Neural cell (in vitro differentiated cells): ENCODE results near the gene IFI30. TPM values are rescaled to one million over a fixed set of nuclear protein-coding genes. Genes with fewer than 3 reads are reported as not detected.

ENCODE experiments used
- H2AFZ ChIP-seq: fragments of 200-600, 300-800 bp; sonication (generic), shearing (Covaris generic); 2 replicates; pipeline ENCODE4 v1.6.0; 2014; ENCODE audit warnings: low read depth, mild to moderate bottlenecking, antibody characterized with exemption, low read length, moderate library complexity
- H3F3A ChIP-seq: fragments of 200-600 bp; shearing (Covaris generic); 2 replicates; pipeline ENCODE4 v1.6.1; 2016; ENCODE audit warnings: mild to moderate bottlenecking, moderate library complexity, mixed read lengths, antibody characterized with exemption, low read length; ENCODE audit not compliant: insufficient read depth, poor library complexity, severe bottlenecking
- H3K27ac ChIP-seq: fragments of 200-600, 300-800 bp; sonication (generic), shearing (Covaris generic); 2 replicates; pipeline ENCODE4 v1.5.1; 2014; ENCODE audit warnings: mild to moderate bottlenecking, low read length, moderate library complexity
- H3K27me3 ChIP-seq: fragments of 300-800, 200-600 bp; sonication (generic), shearing (Covaris generic); 2 replicates; pipeline ENCODE4 v1.6.0; 2014; ENCODE audit warnings: mild to moderate bottlenecking, low read depth, low read length, moderate library complexity; ENCODE audit not compliant: insufficient read depth
- H3K36me3 ChIP-seq: fragments of 300-800, 200-600 bp; sonication (generic), shearing (Covaris generic); 2 replicates; pipeline ENCODE4 v1.5.1; 2014; ENCODE audit warnings: mild to moderate bottlenecking, antibody characterized with exemption, low read length, moderate library complexity; ENCODE audit not compliant: insufficient read depth
- H3K4me2 ChIP-seq: fragments of 300-800, 200-600 bp; sonication (generic), shearing (Covaris generic); 2 replicates; pipeline ENCODE4 v1.6.0; 2014; ENCODE audit warnings: mild to moderate bottlenecking, low read length
- H3K4me3 ChIP-seq: fragments of 300-800, 200-600 bp; sonication (generic), shearing (Covaris generic); 2 replicates; pipeline ENCODE4 v1.5.1; 2014; ENCODE audit warnings: mild to moderate bottlenecking, low read length, moderate library complexity
- H3K79me2 ChIP-seq: fragments of 200-600 bp; shearing (Covaris generic); replicated peaks from 2 replicates; pipeline ENCODE4 v1.6.0; 2014; ENCODE audit warnings: mild to moderate bottlenecking, low read length, moderate library complexity; ENCODE audit not compliant: insufficient read depth
- H3K9ac ChIP-seq: fragments of 300-800, 200-600 bp; sonication (generic), shearing (Covaris generic); 2 replicates; pipeline ENCODE4 v1.6.1; 2016; ENCODE audit warnings: mild to moderate bottlenecking, low read length, mixed read lengths
- H3K9me2 ChIP-seq: fragments of 200-600 bp; shearing (Covaris generic); 2 replicates; pipeline ENCODE4 v1.6.1; 2016; ENCODE audit warnings: mild to moderate bottlenecking, low read length, mixed read lengths; ENCODE audit not compliant: insufficient read depth
- H3K9me3 ChIP-seq: fragments of 200-600, 300-800 bp; sonication (generic), shearing (Covaris generic); 2 replicates; pipeline ENCODE4 v1.6.1; 2016; ENCODE audit warnings: mild to moderate bottlenecking, mixed run types, low read length, moderate library complexity, mixed read lengths
- H4K20me1 ChIP-seq: fragments of 200-600 bp; shearing (Covaris generic); 2 replicates; pipeline ENCODE4 v1.6.1; 2016; ENCODE audit warnings: mild to moderate bottlenecking, mixed run types; ENCODE audit not compliant: insufficient read depth
- CTCF ChIP-seq: fragments of 450-650 bp; IDR thresholded peaks from 2 replicates; pipeline ENCODE4 v1.5.1; 2014; ENCODE audit warnings: antibody characterized with exemption, mild to moderate bottlenecking, moderate library complexity; ENCODE audit not compliant: poor library complexity, severe bottlenecking
- EP300 ChIP-seq: fragments of 450-650 bp; conservative IDR thresholded peaks from 2 replicates; pipeline ENCODE4 v1.6.1; 2014; ENCODE audit warnings: antibody characterized with exemption, mild to moderate bottlenecking, moderate library complexity; ENCODE audit not compliant: poor library complexity, severe bottlenecking
- EZH2 ChIP-seq: fragments of 200-600, 300-800 bp; shearing (Covaris generic), sonication (generic); IDR thresholded peaks from 2 replicates; pipeline ENCODE4 v1.6.1; 2014; ENCODE audit warnings: antibody characterized with exemption, low read length, borderline replicate concordance, mild to moderate bottlenecking; ENCODE audit not compliant: insufficient read depth, poor library complexity, severe bottlenecking
- MXI1 ChIP-seq: fragments of 450-650 bp; conservative IDR thresholded peaks from 2 replicates; pipeline ENCODE4 v1.6.1; 2014; ENCODE audit warnings: antibody characterized with exemption, mild to moderate bottlenecking; ENCODE audit not compliant: poor library complexity, severe bottlenecking
- POLR2AphosphoS5 ChIP-seq: IDR thresholded peaks from 2 replicates; pipeline ENCODE4 v1.6.1; 2012
- RAD21 ChIP-seq: fragments of 450-650 bp; conservative IDR thresholded peaks from 2 replicates; pipeline ENCODE4 v1.6.1; 2014; ENCODE audit warnings: antibody characterized with exemption, mild to moderate bottlenecking, moderate library complexity
- REST ChIP-seq: IDR thresholded peaks from 2 replicates; pipeline ENCODE4 v1.6.1; 2012; ENCODE audit warnings: borderline replicate concordance
- SMC3 ChIP-seq: fragments of 450-650 bp; conservative IDR thresholded peaks from 2 replicates; pipeline ENCODE4 v1.6.1; 2014; ENCODE audit warnings: antibody characterized with exemption, mild to moderate bottlenecking, moderate library complexity; ENCODE audit not compliant: poor library complexity
- TAF1 ChIP-seq: IDR thresholded peaks from 2 replicates; pipeline ENCODE4 v1.6.1; 2012; ENCODE audit warnings: low read depth
- polyA plus RNA-seq: library from polyadenylated mRNA; depleted of rRNA; stranded (reverse); fragments of >200 nt; gene quantifications from 2 replicates; pipeline ENCODE4 v1.2.3, GENCODE V29; 2014

IFI30 gene
- polyA plus RNA-seq, 1 donor from 2014 or later = 0.82 TPM

- no peaks in the 10 kb centered on the region for H4K20me1 ChIP-seq
- no peak overlapping the region for H3K4me3 ChIP-seq
- no peak overlapping the region for H2AFZ ChIP-seq
- H3K27ac ChIP-seq = no peak overlapping the region
- H3K9ac ChIP-seq = no peak overlapping the region
- no peaks in the 10 kb centered on the region for H3K9me2 ChIP-seq
- no peaks in the 10 kb centered on the region for H3K27me3 ChIP-seq
- H3K9me3 ChIP-seq = no peaks in the 10 kb centered on the region
- H3K36me3 ChIP-seq = no peaks in the 10 kb centered on the region
- no peak for TF ChIP-seq EP300
- TF ChIP-seq EZH2 = no peak
- no peak for TF ChIP-seq SMC3
- TF ChIP-seq POLR2AphosphoS5 = no peak
- TF ChIP-seq RAD21 = no peak
- no peak for TF ChIP-seq CTCF
- TF ChIP-seq MXI1 = no peak
- no peak for TF ChIP-seq REST
- no peak for TF ChIP-seq TAF1
- peaks cover 12% of the 10 kb centered on the region for H3K79me2 ChIP-seq
- no peaks in the 10 kb centered on the region for H3F3A ChIP-seq
- no peak overlapping the region for H3K4me2 ChIP-seq
These were observed 24.3 kb downstream of the IFI30 start for GRCh38 chr19:18197941-18198340.

GRCh38 chr19:18198374-18198773 lies 24.8 kb downstream of the IFI30 start:
- no peak overlapping the region for H2AFZ ChIP-seq
- no peak overlapping the region for H3K27ac ChIP-seq
- H3K9ac ChIP-seq = no peak overlapping the region
- no peak overlapping the region for H3K4me3 ChIP-seq
- H3K79me2 ChIP-seq = peaks cover 16% of the 10 kb centered on the region
- H3K9me3 ChIP-seq = no peaks in the 10 kb centered on the region
- no peaks in the 10 kb centered on the region for H3K27me3 ChIP-seq
- H3K4me2 ChIP-seq = no peak overlapping the region
- TF ChIP-seq MXI1 (no peak), TAF1 (no peak), EP300 (no peak), CTCF (no peak), RAD21 (no peak), REST (no peak), EZH2 (no peak), POLR2AphosphoS5 (no peak), SMC3 (no peak)
- H3K36me3 ChIP-seq = no peaks in the 10 kb centered on the region
- no peaks in the 10 kb centered on the region for H4K20me1 ChIP-seq
- no peaks in the 10 kb centered on the region for H3F3A ChIP-seq
- no peaks in the 10 kb centered on the region for H3K9me2 ChIP-seq
